ENCODE data around the gene TMED3. TPM values are rescaled to one million over a fixed set of nuclear protein-coding genes. Genes with fewer than 3 reads are reported as not detected.
A peak's percentile ranks its signal among the peaks of the same experiment; 100 is the strongest.

TMED3 gene
- total and polyA plus RNA-seq, 9 of the 15 experiments (the other 6 are each of a cell fraction or from before 2014, with no cell fraction given), result 6.1 to 89.6 (median 51.4) TPM

GRCh38 chr15:79310985-79311900, at the start of gene TMED3 (continued):
- no peak for TF ChIP-seq CLOCK (CRISPR knock-in tag; IDR thresholded peaks at IDR 0.05; ENCODE audit: borderline replicate concordance)
- no peak for TF ChIP-seq CHAMP1 (IDR thresholded peaks at IDR 0.05)
- no peak; the same call in 1 of the 2 replicates for TF ChIP-seq TCF3 (CRISPR knock-in tag; IDR thresholded peaks at IDR 0.05)
- TF ChIP-seq FOXO4 (CRISPR knock-in tag; IDR thresholded peaks at IDR 0.05), result no peak
- TF ChIP-seq ZNF717 (CRISPR knock-in tag; IDR thresholded peaks at IDR 0.05), result no peak
- peak; percentile 21 to 67; a peak in 1 of 4 replicates for TF ChIP-seq SIN3A (IDR thresholded peaks at IDR 0.05; ENCODE audit: borderline replicate concordance in 2 of 2, control insufficient read depth in 1 of 2, low read depth in 2 of 2, low read length in 2 of 2)
- no peak for TF ChIP-seq GTF2B (IDR thresholded peaks at IDR 0.05; ENCODE audit: extremely low read depth, insufficient read length)
- TF ChIP-seq ZNF408 (CRISPR knock-in tag; IDR thresholded peaks at IDR 0.05; ENCODE audit: low read depth), result no peak
- TF ChIP-seq E2F8 (IDR thresholded peaks at IDR 0.05; ENCODE audit: low read depth, partially characterized antibody), result no peak
- TF ChIP-seq ZNF695 (CRISPR knock-in tag; IDR thresholded peaks at IDR 0.05), result no peak
- TF ChIP-seq HNRNPL (IDR thresholded peaks at IDR 0.05; ENCODE audit: low read depth, low read length), result 0 out of 2 replicates have a peak, but pooled peaks have one; percentile 51
- TF ChIP-seq NFE2L1 (tag; IDR thresholded peaks at IDR 0.05; ENCODE audit: borderline replicate concordance, low read depth), result no peak
